ENCODE data around the gene KRT13. TPM values are rescaled to one million over a fixed set of nuclear protein-coding genes. Genes with fewer than 3 reads are reported as not detected.

KRT13 gene
- total and polyA plus RNA-seq, 9 of the 15 experiments (the other 6 are each of a cell fraction or from before 2014, with no cell fraction given): 0.11 to 1.1 (median 0.24) TPM; not detected in 3

DNA sequence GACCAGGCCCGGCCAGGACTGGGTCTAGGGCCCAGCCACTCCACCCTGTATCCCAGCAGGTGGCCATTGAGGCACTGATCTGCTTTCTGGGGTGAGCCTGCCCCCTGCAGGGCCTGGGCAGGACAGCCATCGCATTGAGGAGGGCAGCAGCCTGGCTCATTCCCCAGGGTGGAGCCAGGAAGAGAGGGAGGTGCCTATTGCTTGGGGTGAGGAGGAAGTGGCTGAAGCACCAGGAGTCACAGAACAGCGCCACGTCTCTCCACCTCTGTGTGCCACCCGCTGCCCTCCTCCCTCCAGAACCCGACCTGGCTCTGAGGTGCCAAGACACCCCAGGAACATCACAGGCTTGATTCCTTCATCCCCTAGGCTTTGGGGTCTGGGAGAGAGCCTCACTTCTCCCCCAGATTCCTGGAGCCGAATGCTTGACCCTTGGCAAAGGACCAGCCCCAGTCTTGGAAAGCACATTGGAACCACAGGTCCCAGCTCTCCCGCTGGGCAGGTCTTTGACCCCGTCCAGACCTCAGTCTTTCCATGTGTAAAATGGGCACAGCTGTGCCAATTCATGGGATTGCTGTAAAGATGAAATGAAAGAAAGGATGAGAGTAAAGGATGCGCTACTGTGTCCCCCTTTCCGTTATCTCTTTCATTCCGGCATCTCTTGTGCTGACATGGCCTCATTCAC lies 8.5 kb downstream of the KRT13 start (continued):
- TF ChIP-seq, protein P1, sequence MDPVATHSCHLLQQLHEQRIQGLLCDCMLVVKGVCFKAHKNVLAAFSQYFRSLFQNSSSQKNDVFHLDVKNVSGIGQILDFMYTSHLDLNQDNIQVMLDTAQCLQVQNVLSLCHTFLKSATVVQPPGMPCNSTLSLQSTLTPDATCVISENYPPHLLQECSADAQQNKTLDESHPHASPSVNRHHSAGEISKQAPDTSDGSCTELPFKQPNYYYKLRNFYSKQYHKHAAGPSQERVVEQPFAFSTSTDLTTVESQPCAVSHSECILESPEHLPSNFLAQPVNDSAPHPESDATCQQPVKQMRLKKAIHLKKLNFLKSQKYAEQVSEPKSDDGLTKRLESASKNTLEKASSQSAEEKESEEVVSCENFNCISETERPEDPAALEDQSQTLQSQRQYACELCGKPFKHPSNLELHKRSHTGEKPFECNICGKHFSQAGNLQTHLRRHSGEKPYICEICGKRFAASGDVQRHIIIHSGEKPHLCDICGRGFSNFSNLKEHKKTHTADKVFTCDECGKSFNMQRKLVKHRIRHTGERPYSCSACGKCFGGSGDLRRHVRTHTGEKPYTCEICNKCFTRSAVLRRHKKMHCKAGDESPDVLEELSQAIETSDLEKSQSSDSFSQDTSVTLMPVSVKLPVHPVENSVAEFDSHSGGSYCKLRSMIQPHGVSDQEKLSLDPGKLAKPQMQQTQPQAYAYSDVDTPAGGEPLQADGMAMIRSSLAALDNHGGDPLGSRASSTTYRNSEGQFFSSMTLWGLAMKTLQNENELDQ (CRISPR knock-in tag; IDR thresholded peaks at IDR 0.05; ENCODE audit: borderline replicate concordance): no peak
- no peak for TF ChIP-seq ZNF184 (CRISPR knock-in tag; IDR thresholded peaks at IDR 0.05)
- no peak for TF ChIP-seq ZNF232 (CRISPR knock-in tag; IDR thresholded peaks at IDR 0.05)
- no peak for TF ChIP-seq RBM15 (IDR thresholded peaks at IDR 0.05; ENCODE audit: insufficient read depth, low read length)
- TF ChIP-seq STAT5B (CRISPR knock-in tag; IDR thresholded peaks at IDR 0.05): no peak
- peak; percentile 58 for TF ChIP-seq RBFOX2 (IDR thresholded peaks at IDR 0.05; ENCODE audit: low read depth, low read length)
- TF ChIP-seq MBD2 (IDR thresholded peaks at IDR 0.05; ENCODE audit: borderline replicate concordance, low read depth): no peak
- TF ChIP-seq, protein P2, sequence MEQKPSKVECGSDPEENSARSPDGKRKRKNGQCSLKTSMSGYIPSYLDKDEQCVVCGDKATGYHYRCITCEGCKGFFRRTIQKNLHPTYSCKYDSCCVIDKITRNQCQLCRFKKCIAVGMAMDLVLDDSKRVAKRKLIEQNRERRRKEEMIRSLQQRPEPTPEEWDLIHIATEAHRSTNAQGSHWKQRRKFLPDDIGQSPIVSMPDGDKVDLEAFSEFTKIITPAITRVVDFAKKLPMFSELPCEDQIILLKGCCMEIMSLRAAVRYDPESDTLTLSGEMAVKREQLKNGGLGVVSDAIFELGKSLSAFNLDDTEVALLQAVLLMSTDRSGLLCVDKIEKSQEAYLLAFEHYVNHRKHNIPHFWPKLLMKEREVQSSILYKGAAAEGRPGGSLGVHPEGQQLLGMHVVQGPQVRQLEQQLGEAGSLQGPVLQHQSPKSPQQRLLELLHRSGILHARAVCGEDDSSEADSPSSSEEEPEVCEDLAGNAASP (IDR thresholded peaks at IDR 0.05): no peak
- TF ChIP-seq HDAC8 (tag; IDR thresholded peaks at IDR 0.05): no peak
- no peak for TF ChIP-seq HDAC6 (IDR thresholded peaks at IDR 0.05; ENCODE audit: low read depth, low read length)
- no peak for TF ChIP-seq HOXB6 (CRISPR knock-in tag; IDR thresholded peaks at IDR 0.05; ENCODE audit: borderline replicate concordance)
- TF ChIP-seq MCM3 (IDR thresholded peaks at IDR 0.05): no peak
- TF ChIP-seq HIVEP1 (CRISPR knock-in tag; IDR thresholded peaks at IDR 0.05): no peak
- TF ChIP-seq MEF2D (tag; conservative IDR thresholded peaks at IDR 0.05; ENCODE audit: low read depth): no peak
- TF ChIP-seq LARP7 (IDR thresholded peaks at IDR 0.05): no peak
- TF ChIP-seq RFX1 (IDR thresholded peaks at IDR 0.05): no peak
- no peak for TF ChIP-seq TRIM28 (IDR thresholded peaks at IDR 0.05)
- TF ChIP-seq COPS2 (conservative IDR thresholded peaks at IDR 0.05): no peak
- TF ChIP-seq ZNF274 (IDR thresholded peaks at IDR 0.05; ENCODE audit: borderline replicate concordance, low read depth, low read length): no peak
- TF ChIP-seq, protein P3, sequence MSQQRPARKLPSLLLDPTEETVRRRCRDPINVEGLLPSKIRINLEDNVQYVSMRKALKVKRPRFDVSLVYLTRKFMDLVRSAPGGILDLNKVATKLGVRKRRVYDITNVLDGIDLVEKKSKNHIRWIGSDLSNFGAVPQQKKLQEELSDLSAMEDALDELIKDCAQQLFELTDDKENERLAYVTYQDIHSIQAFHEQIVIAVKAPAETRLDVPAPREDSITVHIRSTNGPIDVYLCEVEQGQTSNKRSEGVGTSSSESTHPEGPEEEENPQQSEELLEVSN (IDR thresholded peaks at IDR 0.05; ENCODE audit: borderline replicate concordance in 1 of 2, extremely low read depth in 1 of 2, insufficient read depth in 1 of 2, insufficient read length in 1 of 2, low read depth in 1 of 2, low read length in 1 of 2, poor library complexity in 1 of 2, severe bottlenecking in 1 of 2): no peak
- no peak for TF ChIP-seq NFYB (IDR thresholded peaks at IDR 0.05; ENCODE audit: extremely low read depth, insufficient read length)
- TF ChIP-seq HDAC2 (IDR thresholded peaks at IDR 0.05): peak; percentile 93
- TF ChIP-seq JUND (IDR thresholded peaks at IDR 0.05; ENCODE audit: borderline replicate concordance, low read depth, low read length): peak; percentile 50; the same call in 1 of the 2 replicates
- no peak; the same call in 2 of the 3 replicates for TF ChIP-seq JUND (tag; IDR thresholded peaks at IDR 0.05; ENCODE audit: borderline replicate concordance, low read depth, low read length)
